Measurements from ENCODE around the gene FAM120A. TPM values are rescaled to one million over a fixed set of nuclear protein-coding genes. Genes with fewer than 3 reads are reported as not detected.

Gene FAM120A
- polyA plus RNA-seq, 6 donors from 2014 or later, result 6.8 to 16.7 (median 11.0) TPM

DNA sequence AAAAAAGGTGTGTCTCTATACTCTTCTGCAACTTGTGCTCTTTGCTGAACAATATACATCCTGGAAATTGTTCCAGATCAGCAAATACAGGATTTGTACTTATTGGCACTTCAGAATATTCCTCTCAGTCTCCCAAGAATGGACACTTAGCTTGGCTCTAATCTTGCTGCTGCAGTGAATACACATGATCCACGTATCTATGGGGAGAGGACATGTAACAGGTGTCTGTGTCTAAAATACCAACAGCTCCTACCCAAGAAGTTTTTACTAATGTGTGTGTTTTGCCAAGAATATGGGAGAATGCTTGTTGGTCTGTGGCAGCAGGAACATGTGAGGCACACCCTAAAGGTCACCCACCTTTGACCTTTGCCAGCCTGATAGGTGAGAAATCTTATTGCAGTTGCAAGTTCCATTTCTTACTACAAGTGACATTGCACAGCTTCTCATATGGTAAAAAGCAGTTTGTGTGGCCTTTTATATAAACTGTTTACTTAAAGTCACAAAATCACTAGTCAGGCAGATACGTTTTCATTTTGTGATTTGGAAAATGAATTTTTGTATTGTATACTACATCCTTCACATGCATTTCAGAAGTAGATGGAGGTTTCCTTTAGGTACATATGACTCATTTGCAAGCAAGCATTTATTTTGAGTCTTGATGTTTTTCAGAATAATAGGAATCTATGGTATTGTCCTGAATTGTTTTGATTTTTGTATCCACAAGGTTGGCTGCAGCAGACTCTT, 160.7 kb downstream of the FAM120A start:
- peaks cover 0 to 17% (median 15%) of the 10 kb centered on the region in 3 donors for H3K4me1 Mint-ChIP-seq
- ATAC-seq (ENCODE audit: low read depth in 2 of 2) (no peak), DNase-seq (no peak)
- peak overlapping the region in 2 of 8 donors; percentile 19 to 34 for H3K4me3 Mint-ChIP-seq
- H3K27ac Mint-ChIP-seq, result peak overlapping the region in 2 of 6 donors; percentile 17 to 49
- no peaks in the 10 kb centered on the region for H3K27me3 Mint-ChIP-seq
- peaks cover 12 to 29% (median 24%) of the 10 kb centered on the region in 7 donors for H3K9me3 Mint-ChIP-seq
- H3K36me3 Mint-ChIP-seq, result peaks cover 12 to 29% of the 10 kb centered on the region in 2 donors

DNA sequence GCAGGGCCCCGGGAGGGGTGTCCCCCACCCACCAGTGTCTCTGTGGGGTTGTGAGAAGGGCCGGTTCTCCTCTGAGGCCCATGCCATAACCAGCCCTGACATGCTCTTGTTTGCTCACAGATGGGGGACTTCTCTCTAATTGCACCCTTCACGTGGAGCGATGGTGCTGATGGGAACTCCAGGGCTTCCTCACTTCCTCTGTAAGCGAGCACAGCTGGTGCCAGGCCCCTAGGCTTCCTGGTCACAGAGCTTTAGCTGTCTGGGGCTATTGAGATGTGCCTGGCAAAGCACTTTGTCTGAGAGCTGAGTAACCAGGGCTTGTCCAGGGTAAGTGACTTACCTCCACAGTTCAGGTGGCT, 161.3 kb downstream of the FAM120A start:
- no peak for DNase-seq
- Mint-ChIP-seq H3K4me3 (peak overlapping the region in 3 of 8 donors; percentile 19 to 34 (median 27)), H3K4me1 (peaks cover 4 to 13% (median 12%) of the 10 kb centered on the region in 3 donors)

DNA sequence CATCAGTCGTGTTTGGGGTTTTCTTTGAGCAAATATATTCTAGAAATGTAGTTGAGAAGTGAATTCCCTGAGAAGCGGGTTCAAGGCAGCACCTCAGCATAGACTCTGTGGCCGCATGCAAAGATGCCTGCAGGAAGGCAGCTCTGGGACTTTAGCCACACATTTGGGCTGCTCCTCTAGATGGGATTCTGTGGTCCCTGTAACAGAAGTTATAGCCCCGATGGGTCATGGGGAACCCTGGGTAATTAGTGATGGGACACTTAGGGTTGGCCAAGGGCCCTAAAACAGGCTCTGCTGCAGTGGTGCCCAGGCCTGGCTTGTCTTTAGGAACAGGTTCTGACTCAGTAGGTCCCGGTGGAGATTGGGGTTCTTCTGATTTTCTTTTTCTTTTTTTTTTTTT, 161.7 kb downstream of the FAM120A start:
- ATAC-seq (ENCODE audit: low read depth in 2 of 2) (no peak), DNase-seq (no peak)
- Mint-ChIP-seq H3K27me3 (no peaks in the 10 kb centered on the region), H3K27ac (peak overlapping the region in 1 of 6 donors; percentile 44), H3K4me1 (peaks cover 6 to 11% (median 11%) of the 10 kb centered on the region in 3 donors), H3K36me3 (peaks cover 12 to 21% of the 10 kb centered on the region in 2 donors), H3K4me3 (peak overlapping the region in 3 of 8 donors; percentile 19 to 34 (median 20)), H3K9me3 (peaks cover 8 to 25% (median 21%) of the 10 kb centered on the region in 7 donors)

More for the DNA sequence above, 161.3 kb downstream of the FAM120A start:
- Mint-ChIP-seq H3K9me3 (peaks cover 10 to 27% (median 23%) of the 10 kb centered on the region in 7 donors), H3K36me3 (peaks cover 12 to 25% of the 10 kb centered on the region in 2 donors), H3K27ac (peak overlapping the region in 4 of 6 donors; percentile 17 to 49 (median 40)), H3K27me3 (no peaks in the 10 kb centered on the region)
- ATAC-seq (ENCODE audit: low read depth in 2 of 2), result peak; percentile 35 to 52

DNA sequence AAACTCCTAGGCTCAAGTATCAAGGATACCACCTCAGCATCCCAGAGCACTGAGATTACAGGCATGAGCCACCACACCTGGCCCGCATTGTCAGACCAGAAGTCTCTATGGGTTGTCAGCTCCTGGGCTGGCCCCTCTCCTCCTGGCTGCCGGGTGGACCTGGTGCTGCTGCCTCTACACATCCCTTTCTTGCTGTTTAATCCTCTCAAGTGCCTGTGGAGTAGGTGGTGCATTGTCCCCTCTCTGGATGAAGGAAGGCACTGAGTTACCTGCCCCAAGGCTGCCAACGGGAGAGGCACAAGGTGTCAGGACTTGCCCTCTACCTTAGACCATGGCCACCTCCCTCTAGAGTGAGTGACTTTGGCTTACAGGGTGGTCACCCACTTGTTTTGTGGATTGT, 162.3 kb downstream of the FAM120A start:
- no peaks in the 10 kb centered on the region for H3K27me3 Mint-ChIP-seq
- DNase-seq (no peak), ATAC-seq (ENCODE audit: low read depth in 2 of 2) (no peak)
- H3K36me3 Mint-ChIP-seq, result peaks cover 12 to 18% of the 10 kb centered on the region in 2 donors
- H3K9me3 Mint-ChIP-seq, result peaks cover 6 to 20% (median 17%) of the 10 kb centered on the region in 7 donors
- no peak overlapping the region for H3K4me3 Mint-ChIP-seq
- peak overlapping the region in 1 of 6 donors; percentile 56 for H3K27ac Mint-ChIP-seq
- H3K4me1 Mint-ChIP-seq, result peaks cover 7 to 15% (median 11%) of the 10 kb centered on the region in 3 donors

DNA sequence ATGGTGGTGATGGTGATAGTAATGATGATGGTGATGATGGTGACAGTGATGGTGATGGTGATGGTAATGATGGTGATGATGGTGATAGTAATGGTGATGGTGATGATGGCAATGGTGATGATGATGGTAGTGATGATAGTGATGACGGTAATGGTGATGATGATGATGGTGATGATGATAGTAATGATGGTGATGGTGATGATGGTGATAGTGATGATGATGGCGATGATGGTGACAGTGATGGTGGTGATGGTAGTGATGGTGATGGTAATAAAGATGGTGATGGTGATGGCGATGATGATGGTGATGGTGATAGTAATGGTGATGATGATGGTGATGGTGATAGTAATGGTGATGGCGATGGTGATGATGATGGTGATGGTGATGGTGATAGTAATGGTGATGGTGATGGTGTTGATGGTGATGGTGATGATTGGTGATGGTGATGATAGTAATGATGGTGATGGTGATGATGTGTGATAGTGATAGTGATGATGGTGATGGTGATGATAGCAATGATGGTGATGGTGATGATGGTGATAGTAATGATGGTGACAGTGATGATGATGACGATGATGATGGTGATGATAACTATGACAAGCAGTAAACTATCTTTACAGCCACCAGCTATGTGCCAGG, 163.5 kb downstream of the FAM120A start:
- peaks cover 6 to 10% of the 10 kb centered on the region in 2 donors for H3K36me3 Mint-ChIP-seq
- no peak overlapping the region for H3K4me3 Mint-ChIP-seq
- no peaks in the 10 kb centered on the region for H3K27me3 Mint-ChIP-seq
- H3K9me3 Mint-ChIP-seq, result peaks cover 3 to 9% (median 7%) of the 10 kb centered on the region in 7 donors
- H3K27ac Mint-ChIP-seq, result no peak overlapping the region
- no peak for DNase-seq
- no peak for ATAC-seq (ENCODE audit: low read depth in 2 of 2)
- peaks cover 7 to 15% (median 7%) of the 10 kb centered on the region in 3 donors for H3K4me1 Mint-ChIP-seq

Other genes starting within 250 kb of the FAM120A start
- 10 to 100 TPM; 54.8 to 85.9 (median 68.0) TPM for gene FAM120AOS, start 1.9 kb downstream of the FAM120A start, polyA plus RNA-seq (ENCODE audit: low read depth in 6 of 6)
- gene PHF2, start 124.9 kb downstream of the FAM120A start, polyA plus RNA-seq (ENCODE audit: low read depth in 6 of 6), result 1 to 10 TPM in 3 of 6 donors, under 1 TPM in 3; 0.04 to 1.7 (median 1.1) TPM

Measured in naive B cell (primary cell).